Stimulated activated CD8-positive, alpha-beta memory T cell treated with anti-CD3 and anti-CD28 coated beads, Interleukin-7, amount 100 ng/mL, for 48 hours (primary cell): ENCODE data around the gene UCK2.

ENCODE experiments used
- DNase-seq, 2 donors: peaks; one replicate each; pipeline ENCODE4 v3.0.0-alpha.2; 2020; ENCODE audit warnings: low read depth in 1 of 2; ENCODE audit errors: extremely low read depth in 1 of 2

UCK2 gene

GRCh38 chr1:165928075-165928731 is 100.8 kb downstream of the UCK2 start:
- peak in 1 of 2 donors; percentile 12 for DNase-seq

DNA sequence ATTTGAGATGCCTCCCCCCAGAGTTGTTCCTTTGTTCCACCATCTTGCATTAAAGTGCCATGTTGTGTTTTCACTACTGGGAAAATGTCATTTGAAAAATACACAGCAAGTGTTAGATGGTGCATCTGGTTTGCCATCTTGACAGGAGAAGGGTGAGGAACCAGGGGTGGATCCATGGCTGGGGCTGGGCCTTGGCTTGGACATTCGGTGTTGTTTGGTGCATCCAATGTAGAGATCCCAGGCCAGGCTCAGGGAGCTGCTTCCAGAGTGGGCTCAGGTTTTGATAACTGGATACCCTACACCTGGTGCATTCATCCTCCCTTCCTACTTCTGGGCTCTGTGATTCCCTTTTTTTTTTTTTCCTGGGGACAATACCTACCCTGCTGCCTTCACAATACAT is 103.5 kb downstream of the UCK2 start:
- DNase-seq = no peak

GRCh38 chr1:165933446-165934170 is 106.2 kb downstream of the UCK2 start:
- no peak for DNase-seq

- DNase-seq = no peak
Observed at GRCh38 chr1:165936542-165936941, 109.1 kb downstream of the UCK2 start.

DNA sequence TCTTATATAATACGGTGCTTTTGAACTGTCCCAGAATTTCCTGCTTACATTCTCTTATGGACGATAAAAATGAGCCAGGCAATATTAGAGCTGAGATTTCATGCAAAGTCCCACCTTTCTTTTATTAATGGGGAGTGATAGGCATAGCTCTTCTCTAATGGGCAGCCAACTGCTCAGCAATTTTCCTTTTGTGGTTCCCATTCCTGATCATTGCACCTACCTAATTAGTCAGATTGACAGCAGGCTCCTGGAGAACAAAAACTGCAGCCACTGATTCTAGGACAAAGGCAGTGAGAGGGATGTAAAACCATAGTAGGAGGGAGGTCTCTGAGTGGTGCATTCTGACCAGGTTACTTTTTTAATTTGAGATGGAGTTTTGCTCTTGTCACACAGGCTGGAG is 110.4 kb downstream of the UCK2 start:
- DNase-seq = no peak

GRCh38 chr1:165938844-165939243 is 111.4 kb downstream of the UCK2 start:
- no peak for DNase-seq

DNA sequence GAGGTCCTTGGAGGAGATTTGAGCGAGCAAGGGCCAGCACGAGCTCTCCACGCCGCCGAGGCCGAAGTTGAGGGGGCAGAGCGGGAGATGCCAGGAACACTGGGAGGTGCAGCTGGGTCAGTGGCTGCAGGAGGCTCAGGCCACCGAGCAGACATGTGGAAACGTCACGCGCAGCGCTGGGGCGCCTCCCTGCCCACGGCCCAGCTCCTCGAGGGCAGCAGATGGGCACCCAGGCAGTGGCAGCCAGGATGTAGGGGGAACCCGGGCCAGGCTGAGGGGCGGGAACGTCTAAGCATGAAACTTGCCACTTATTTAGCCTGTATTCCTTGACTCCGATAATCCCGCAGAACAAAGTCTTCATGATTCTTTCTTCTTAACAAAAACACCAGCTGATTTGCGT is 114.1 kb downstream of the UCK2 start:
- DNase-seq = no peak

DNA sequence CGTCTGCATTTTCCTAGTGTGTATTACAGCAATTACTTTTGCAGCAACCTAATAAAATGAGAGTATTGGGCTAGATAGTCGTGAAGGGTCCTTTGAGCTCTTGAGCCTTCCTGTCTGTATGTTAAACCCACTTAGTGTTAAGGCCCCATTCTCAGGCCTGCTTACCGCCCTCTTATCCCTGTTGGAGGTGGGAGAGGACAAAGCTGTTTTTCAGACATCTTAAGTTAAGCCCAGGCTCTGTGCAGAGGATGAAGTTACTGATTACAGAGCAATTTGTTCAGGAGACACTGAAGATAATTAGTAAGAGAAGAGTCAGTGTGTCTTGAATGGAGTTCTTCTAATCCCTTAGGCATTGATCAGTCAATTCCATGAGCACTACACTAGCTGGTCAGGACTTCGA is 114.6 kb downstream of the UCK2 start:
- no peak for DNase-seq

DNA sequence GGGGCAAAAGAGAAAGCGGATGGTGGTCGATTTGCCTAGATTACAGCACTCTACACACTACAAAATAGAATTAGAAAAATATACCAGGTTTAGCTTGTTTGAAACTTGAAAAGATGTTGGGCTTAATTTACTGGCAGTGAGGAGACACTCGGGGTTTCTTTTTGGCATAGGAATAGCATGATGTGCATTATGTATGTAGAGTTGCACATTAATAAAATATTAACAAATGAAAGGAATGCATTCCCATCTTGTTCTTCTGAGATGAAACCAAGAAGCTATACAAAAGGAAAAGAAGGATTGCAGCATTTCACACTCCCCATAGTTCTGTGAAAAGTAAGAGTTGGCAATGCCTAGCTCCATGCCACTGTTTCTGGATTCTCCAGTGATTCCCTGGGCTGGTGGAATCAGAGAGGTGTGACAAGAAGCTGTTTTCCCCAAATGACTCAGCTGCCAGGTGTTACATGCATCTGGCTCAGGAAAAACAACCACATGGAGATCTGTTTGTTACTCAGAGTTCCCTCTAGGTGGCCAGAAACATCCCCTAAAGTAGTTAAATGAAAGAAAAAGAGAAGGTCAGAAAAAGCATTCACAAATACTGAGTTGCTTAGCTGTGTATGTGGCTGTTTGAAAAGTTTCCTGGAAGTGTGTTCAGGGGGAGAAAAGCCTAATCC is 115.6 kb downstream of the UCK2 start:
- DNase-seq = no peak

GRCh38 chr1:165945911-165946310 is 118.5 kb downstream of the UCK2 start:
- no peak for DNase-seq

- DNase-seq = no peak
Observed at GRCh38 chr1:165947797-165948455, 120.5 kb downstream of the UCK2 start.

GRCh38 chr1:165949335-165950130 is 122.1 kb downstream of the UCK2 start:
- DNase-seq = no peak

DNA sequence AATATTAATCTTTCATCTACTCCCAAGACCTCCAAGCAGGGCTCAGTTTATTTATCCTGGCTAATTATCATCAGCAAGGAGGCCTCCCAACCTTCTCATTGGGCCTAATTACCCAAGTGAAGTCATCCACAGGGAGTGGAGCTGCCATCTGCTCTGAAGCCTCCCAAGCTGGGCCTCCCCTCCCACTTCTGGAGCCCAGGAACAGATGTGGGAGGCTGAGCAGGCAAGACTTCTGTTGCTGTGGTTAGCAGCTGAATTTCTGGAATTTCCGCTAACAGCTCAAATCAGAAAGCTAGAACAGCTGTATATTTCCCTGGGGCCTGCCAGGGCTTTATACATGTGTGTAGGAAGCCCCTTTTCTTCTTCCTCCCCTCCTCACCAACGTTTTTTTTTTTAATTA is 127.5 kb downstream of the UCK2 start:
- DNase-seq = no peak

DNA sequence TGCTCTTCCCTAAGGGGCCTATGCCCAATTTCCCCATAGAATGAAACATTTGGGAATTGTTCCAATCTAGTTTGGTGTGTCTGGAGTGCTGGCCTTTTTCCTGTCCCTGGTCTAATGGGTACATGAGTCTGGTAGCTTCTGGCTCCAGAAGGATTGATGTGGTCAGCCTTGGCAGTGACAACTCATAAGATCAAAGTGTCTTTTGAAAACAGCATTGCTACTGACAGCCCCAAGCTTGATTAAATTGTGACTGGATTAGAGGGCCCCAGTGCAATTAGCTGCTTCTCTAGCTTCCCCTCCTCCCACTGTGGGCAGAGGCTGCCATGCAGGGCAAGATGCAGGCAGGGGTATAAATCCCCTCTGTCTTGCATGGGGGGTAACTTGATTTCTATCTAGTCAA is 130.9 kb downstream of the UCK2 start:
- no peak for DNase-seq

- DNase-seq = no peak
Observed at GRCh38 chr1:165960136-165960535, 132.7 kb downstream of the UCK2 start.

GRCh38 chr1:165960881-165961280 is 133.5 kb downstream of the UCK2 start:
- DNase-seq = no peak
